GM08714 (cell line): ENCODE data around the gene FBXO24.
"Not testable (repeated sequence)": the region's sequence is repeated elsewhere in the genome, so short reads cannot be mapped to it uniquely, and the experiment has no call there.

Experiments
- H3K4me3 ChIP-seq: fragments of 200-500 bp; sonication (Bioruptor generic); 2 replicates; pipeline ENCODE4 v1.5.1; 2014; ENCODE audit warnings: mild to moderate bottlenecking, low read length, inconsistent platforms
- ZNF274 ChIP-seq: IDR thresholded peaks from 2 replicates; pipeline ENCODE4 v1.6.1; 2012; ENCODE audit warnings: mild to moderate bottlenecking, low read depth, low read length

FBXO24 gene

GRCh38 chr7:100586266-100587025, at the start of gene FBXO24:
Gene FBXO24 (plus strand): TSS chr7:100586328. CDS start chr7:100586626, 298 bp downstream.
- no peak for TF ChIP-seq ZNF274

GRCh38 chr7:100536695-100537094, 49.4 kb upstream of the FBXO24 start:
- H3K4me3 ChIP-seq: not testable (repeated sequence)

More at GRCh38 chr7:100586266-100587025, at the start of gene FBXO24:
- H3K4me3 ChIP-seq: peak within 1 kb of the TSS; percentile 84

GRCh38 chr7:100538348-100538653, 47.8 kb upstream of the FBXO24 start:
- TF ChIP-seq ZNF274: no peak
- peak overlapping the region; percentile 77 for H3K4me3 ChIP-seq

GRCh38 chr7:100538654-100539435, 47.3 kb upstream of the FBXO24 start, which contains the start of gene AGFG2:
Gene AGFG2 (plus strand): TSS chr7:100539203. CDS start chr7:100539347, 144 bp downstream.
- H3K4me3 ChIP-seq: peak within 1 kb of the TSS; percentile 82
- TF ChIP-seq ZNF274: no peak

- TF ChIP-seq ZNF274: no peak
- H3K4me3 ChIP-seq: peak overlapping the region; percentile 82
Observed at GRCh38 chr7:100539436-100540006, 46.6 kb upstream of the FBXO24 start.

- TF ChIP-seq ZNF274: no peak
- H3K4me3 ChIP-seq: peak overlapping the region; percentile 82
Observed at GRCh38 chr7:100540073-100540723, 45.9 kb upstream of the FBXO24 start.

GRCh38 chr7:100541309-100541708, 44.8 kb upstream of the FBXO24 start:
- not testable (repeated sequence) for H3K4me3 ChIP-seq

- 0 out of 2 replicates have a peak overlapping the region, but pooled peaks have one; percentile 12 for H3K4me3 ChIP-seq
- no peak for TF ChIP-seq ZNF274
Observed at GRCh38 chr7:100543586-100543985, 42.5 kb upstream of the FBXO24 start.

- peak overlapping the region; percentile 8; the same call in 1 of the 2 replicates for H3K4me3 ChIP-seq
- no peak for TF ChIP-seq ZNF274
Observed at GRCh38 chr7:100544386-100544785, 41.7 kb upstream of the FBXO24 start.

- TF ChIP-seq ZNF274: no peak
Observed at GRCh38 chr7:100544967-100545359, 41.2 kb upstream of the FBXO24 start.

GRCh38 chr7:100545360-100546128, 40.6 kb upstream of the FBXO24 start:
- peak overlapping the region; percentile 2; the same call in 1 of the 2 replicates for H3K4me3 ChIP-seq
- TF ChIP-seq ZNF274: no peak

More at GRCh38 chr7:100544967-100545359, 41.2 kb upstream of the FBXO24 start:
- H3K4me3 ChIP-seq: peak overlapping the region; percentile 8; the same call in 1 of the 2 replicates

GRCh38 chr7:100546129-100546925, 39.8 kb upstream of the FBXO24 start:
- no peak for TF ChIP-seq ZNF274
- H3K4me3 ChIP-seq: peak overlapping the region; percentile 55; the same call in 1 of the 2 replicates
